Colonic mucosa (tissue), 4 donors: Measurements from ENCODE around the gene CGB7. TPM values are rescaled to one million over a fixed set of nuclear protein-coding genes. Genes with fewer than 3 reads are reported as not detected.

Experiments
- DNase-seq: peaks from one replicate; pipeline ENCODE4 v3.0.0-alpha.2; 2020
- H3K27ac ChIP-seq: fragments of 200-600 bp; one replicate; pipeline ENCODE4 v1.8.0; 2021
- H3K27me3 ChIP-seq: fragments of 200-600 bp; one replicate; pipeline ENCODE4 v1.8.0; 2021
- H3K36me3 ChIP-seq: fragments of 200-600 bp; one replicate; pipeline ENCODE4 v1.8.0; 2021
- H3K4me1 ChIP-seq: fragments of 200-600 bp; one replicate; pipeline ENCODE4 v1.8.0; 2021; ENCODE audit warnings: mild to moderate bottlenecking
- H3K4me3 ChIP-seq: fragments of 200-600 bp; one replicate; pipeline ENCODE4 v1.8.0; 2021
- H3K9ac ChIP-seq, 2 donors: one replicate each; pipeline ENCODE4 v1.7.0; 2013; ENCODE audit warnings: control low read depth in 2 of 2, low read depth in 2 of 2, low read length in 2 of 2
- H3K9me3 ChIP-seq: fragments of 200-600 bp; one replicate; pipeline ENCODE4 v1.8.0; 2021
- intact Hi-C: fragments of 100-400 bp; cut with DNase I; formaldehyde crosslinking; loops from one replicate; pipeline ENCODE4 v1.14.1; 2022
- total RNA-seq, 2 donors: library from RNA; stranded (reverse); fragmentation: NEBNext Ultra II Directional in 1 of 2; extraction: Animal tissue kit (Norgen Biotek cat#: 25700) in 1 of 2; gene quantifications; one replicate each; pipeline ENCODE4 v1.2.1, GENCODE V29; 2021
- TF ChIP-seq, protein P1 (sequence below): fragments of 200-600 bp; IDR thresholded peaks from one replicate; pipeline ENCODE4 v1.8.0; 2022; ENCODE audit warnings: antibody characterized with exemption, mild to moderate bottlenecking
- donor health status: healthy.
- donor health status: DM: no; HTN: no; CAD: no.
- donor health status: DM: no; HTN: no; CAD: no.

The CGB7 gene
- total RNA-seq, 2 donors from 2014 or later = not detected

DNA sequence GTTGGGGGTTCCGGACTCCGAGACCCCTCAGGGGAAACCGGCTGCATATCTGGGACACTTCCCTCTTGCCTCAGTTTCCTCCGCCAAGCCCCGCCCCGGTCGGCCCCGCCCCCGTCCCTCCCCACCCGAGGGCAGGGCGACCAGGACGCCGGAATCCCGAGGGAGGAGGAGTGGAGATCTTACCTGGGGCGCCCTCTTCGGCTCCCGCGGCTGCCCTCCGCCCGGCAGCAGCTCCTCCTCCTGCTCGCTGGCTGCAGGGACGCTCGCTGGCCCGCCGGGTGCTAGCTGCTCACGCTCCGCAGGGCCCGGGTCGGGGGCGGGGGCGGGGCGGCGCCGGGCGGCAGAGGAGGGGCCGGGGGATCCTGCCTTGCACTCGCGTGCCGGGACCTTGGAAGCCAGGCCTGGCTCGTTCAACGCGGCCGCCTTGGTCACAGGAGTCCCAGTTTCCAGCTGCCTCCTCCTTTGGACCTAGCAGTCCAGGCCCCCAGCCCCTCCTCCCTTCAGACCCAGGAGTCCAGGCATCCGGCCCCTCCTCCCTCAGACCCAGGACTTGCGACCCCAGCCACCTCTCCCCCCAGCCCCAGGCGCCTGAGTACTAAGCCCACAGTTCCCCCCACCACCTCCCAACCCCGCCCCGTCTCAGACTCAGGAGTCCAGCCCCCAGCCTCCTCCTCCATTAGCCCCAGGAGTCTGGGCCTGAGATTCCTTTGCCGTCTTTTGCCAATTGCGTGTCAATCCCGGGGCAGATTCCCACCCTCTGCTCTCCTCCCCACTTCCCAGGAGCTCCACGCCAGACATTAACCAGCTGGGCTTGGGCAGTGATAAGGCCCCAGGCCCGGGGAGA lies 7.4 kb upstream of the CGB7 start, which contains the start of gene NTF4:
TSS of gene NTF4 (minus strand) at position 51 of the 844 bp plus-strand sequence. CDS start 2,821 bp downstream, outside the sequence.
- TF ChIP-seq, protein P1, sequence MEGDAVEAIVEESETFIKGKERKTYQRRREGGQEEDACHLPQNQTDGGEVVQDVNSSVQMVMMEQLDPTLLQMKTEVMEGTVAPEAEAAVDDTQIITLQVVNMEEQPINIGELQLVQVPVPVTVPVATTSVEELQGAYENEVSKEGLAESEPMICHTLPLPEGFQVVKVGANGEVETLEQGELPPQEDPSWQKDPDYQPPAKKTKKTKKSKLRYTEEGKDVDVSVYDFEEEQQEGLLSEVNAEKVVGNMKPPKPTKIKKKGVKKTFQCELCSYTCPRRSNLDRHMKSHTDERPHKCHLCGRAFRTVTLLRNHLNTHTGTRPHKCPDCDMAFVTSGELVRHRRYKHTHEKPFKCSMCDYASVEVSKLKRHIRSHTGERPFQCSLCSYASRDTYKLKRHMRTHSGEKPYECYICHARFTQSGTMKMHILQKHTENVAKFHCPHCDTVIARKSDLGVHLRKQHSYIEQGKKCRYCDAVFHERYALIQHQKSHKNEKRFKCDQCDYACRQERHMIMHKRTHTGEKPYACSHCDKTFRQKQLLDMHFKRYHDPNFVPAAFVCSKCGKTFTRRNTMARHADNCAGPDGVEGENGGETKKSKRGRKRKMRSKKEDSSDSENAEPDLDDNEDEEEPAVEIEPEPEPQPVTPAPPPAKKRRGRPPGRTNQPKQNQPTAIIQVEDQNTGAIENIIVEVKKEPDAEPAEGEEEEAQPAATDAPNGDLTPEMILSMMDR = no peak
- H3K36me3 ChIP-seq = no peaks in the 10 kb centered on the region
- peak within 1 kb of the TSS; percentile 8 for H3K4me3 ChIP-seq
- H3K27ac ChIP-seq = no peak within 1 kb of the TSS
- no peak within 1 kb of the TSS for H3K9ac ChIP-seq
- no peaks in the 10 kb centered on the region for H3K9me3 ChIP-seq
- H3K27me3 ChIP-seq = peaks cover 13% of the 10 kb centered on the region
- no peaks in the 10 kb centered on the region for H3K4me1 ChIP-seq
- intact Hi-C loops = no loop called here
- DNase-seq = peak; percentile 20

- TF ChIP-seq, protein P1 = no peak
- Histone ChIP-seq H3K9ac (no peak overlapping the region), H3K4me1 (no peaks in the 10 kb centered on the region), H3K36me3 (no peaks in the 10 kb centered on the region), H3K27me3 (peaks cover 13% of the 10 kb centered on the region), H3K27ac (no peak overlapping the region), H3K4me3 (no peak overlapping the region), H3K9me3 (no peaks in the 10 kb centered on the region)
- no peak for DNase-seq
- intact Hi-C loops = no loop called here
Observed at GRCh38 chr19:49064029-49064629, 6.6 kb upstream of the CGB7 start.

- H3K4me3 ChIP-seq = no peak overlapping the region
- H3K36me3 ChIP-seq = no peaks in the 10 kb centered on the region
- intact Hi-C loops = no loop called here
- peaks cover 4% of the 10 kb centered on the region for H3K4me1 ChIP-seq
- no peaks in the 10 kb centered on the region for H3K9me3 ChIP-seq
- no peak overlapping the region for H3K9ac ChIP-seq
- peaks cover 20% of the 10 kb centered on the region for H3K27me3 ChIP-seq
- TF ChIP-seq, protein P1 = no peak
- DNase-seq = no peak
- no peak overlapping the region for H3K27ac ChIP-seq
Observed at GRCh38 chr19:49061445-49061844, 3.9 kb upstream of the CGB7 start.

- Histone ChIP-seq H3K27ac (no peak overlapping the region), H3K9ac (no peak overlapping the region), H3K4me3 (no peak overlapping the region), H3K36me3 (no peaks in the 10 kb centered on the region), H3K4me1 (peaks cover 4% of the 10 kb centered on the region), H3K9me3 (no peaks in the 10 kb centered on the region), H3K27me3 (peaks cover 20% of the 10 kb centered on the region)
- intact Hi-C loops = no loop called here
- TF ChIP-seq, protein P1 = no peak
- DNase-seq = no peak
Observed at GRCh38 chr19:49061000-49061399, 3.5 kb upstream of the CGB7 start.

GRCh38 chr19:49059053-49059452 lies 1.5 kb upstream of the CGB7 start:
- DNase-seq = no peak
- Histone ChIP-seq H3K9ac (no peak overlapping the region), H3K4me1 (peaks cover 4% of the 10 kb centered on the region), H3K27me3 (peaks cover 13% of the 10 kb centered on the region), H3K36me3 (no peaks in the 10 kb centered on the region), H3K9me3 (no peaks in the 10 kb centered on the region), H3K27ac (no peak overlapping the region), H3K4me3 (no peak overlapping the region)
- intact Hi-C loops = no loop called here
- TF ChIP-seq, protein P1 = no peak
